CD4-positive, alpha-beta T cell (primary cell): ENCODE results near the gene NUP133. TPM values are rescaled to one million over a fixed set of nuclear protein-coding genes. Genes with fewer than 3 reads are reported as not detected.

Source experiments
- ATAC-seq: fragments of 200-7000 bp; cut with Tn5 transposase; one replicate; pipeline ENCODE4 v1.10.0; 2022; ENCODE audit warnings: mild to moderate bottlenecking; ENCODE audit not compliant: poor library complexity
- CTCF ChIA-PET: fragments of 350-600 bp; sonication (Branson Sonifier 250); formaldehyde crosslinking; loops from one replicate; lab custom pipeline; 2021; ENCODE audit warnings: antibody characterized with exemption, inconsistent platforms; lab: Charles Lee
- POLR2A ChIA-PET: fragments of 350-600 bp; sonication (Branson Sonifier 250); formaldehyde crosslinking; loops from one replicate; lab custom pipeline; 2021; ENCODE audit warnings: antibody characterized with exemption, inconsistent platforms; lab: Charles Lee
- DNase-seq, 14 experiments: peaks; one replicate each; pipeline ENCODE4 v3.0.0-alpha.2; 2013 to 2020; ENCODE audit warnings: mixed read lengths in 2 of 14
- H3K27ac ChIP-seq, 2 donors: one replicate each; pipeline versions ENCODE4 v1.5.1 to v1.7.0; 2013; ENCODE audit warnings: low read length in 2 of 2, low read depth in 1 of 2, mild to moderate bottlenecking in 1 of 2
- H3K27me3 ChIP-seq, 2 experiments: 1 replicate in 1 of 2; 2 replicates in 1 of 2; pipeline versions ENCODE4 v1.6.1 to v1.7.0; 2013; ENCODE audit warnings: low read length in 2 of 2, control low read depth in 1 of 2, mild to moderate bottlenecking in 1 of 2, moderate library complexity in 1 of 2; ENCODE audit not compliant: insufficient read depth in 2 of 2, control insufficient read depth in 1 of 2
- H3K36me3 ChIP-seq: one replicate; pipeline ENCODE4 v1.6.1; 2013; ENCODE audit warnings: low read length, control low read depth; ENCODE audit not compliant: insufficient read depth
- H3K4me1 ChIP-seq: one replicate; pipeline ENCODE4 v1.6.1; 2013; ENCODE audit warnings: low read length, control low read depth; ENCODE audit not compliant: insufficient read depth
- H3K4me3 ChIP-seq: one replicate; pipeline ENCODE4 v1.5.1; 2013; ENCODE audit warnings: mild to moderate bottlenecking, low read length, moderate library complexity
- H3K9me3 ChIP-seq, 2 experiments: 1 replicate in 1 of 2; 2 replicates in 1 of 2; pipeline versions ENCODE4 v1.6.1 to v1.7.0; 2013; ENCODE audit warnings: low read length in 2 of 2, mild to moderate bottlenecking in 2 of 2, control low read depth in 1 of 2, moderate library complexity in 1 of 2; ENCODE audit not compliant: control insufficient read depth in 1 of 2, insufficient read depth in 1 of 2
- H3K27ac Mint-ChIP-seq: one replicate; pipeline ENCODE4 v1.8.0; 2020; ENCODE audit warnings: mixed read lengths
- H3K27me3 Mint-ChIP-seq: one replicate; pipeline ENCODE4 v1.8.0; 2021; ENCODE audit warnings: mixed read lengths
- H3K36me3 Mint-ChIP-seq: one replicate; pipeline ENCODE4 v1.8.0; 2021; ENCODE audit warnings: low read depth, mixed read lengths
- H3K4me1 Mint-ChIP-seq: one replicate; pipeline ENCODE4 v1.8.0; 2021; ENCODE audit warnings: low read depth, mixed read lengths
- H3K4me3 Mint-ChIP-seq: one replicate; pipeline ENCODE4 v1.8.0; 2020; ENCODE audit warnings: mild to moderate bottlenecking, mixed read lengths
- H3K9me3 Mint-ChIP-seq: one replicate; pipeline ENCODE4 v1.8.0; 2020; ENCODE audit warnings: mixed read lengths
- CTCF ChIP-seq: fragments of 200-600 bp; IDR thresholded peaks from one replicate; pipeline ENCODE4 v1.8.0; 2022; ENCODE audit warnings: antibody characterized with exemption, mild to moderate bottlenecking
- intact Hi-C, 2 experiments: fragments of 100-400 bp; cut with DNase I in 1 of 2; cut with micrococcal nuclease in 1 of 2; formaldehyde crosslinking; loops; one replicate each; pipeline versions ENCODE4 v1.15.1 to v1.9.0; 2023 to 2025; cut with DNase I, micrococcal nuclease
- total RNA-seq, 174 experiments: library from RNA in 2 of 174; stranded (reverse) in 2 of 174; gene quantifications; one replicate each; pipeline ENCODE4 v1.2.3 and lab custom pipeline; 2021 to 2026

NUP133 gene
- total RNA-seq, 2 experiments from 2014 or later = 42.0 to 45.3 TPM

- no peak for DNase-seq
- H3K27me3 Mint-ChIP-seq = peaks cover 58% of the 10 kb centered on the region
- H3K27ac Mint-ChIP-seq = no peak overlapping the region
- H3K36me3 Mint-ChIP-seq = no peaks in the 10 kb centered on the region
- TF ChIP-seq CTCF = no peak
- intact Hi-C loops = no loop called here
- ChIA-PET CTCF (no interaction called here), POLR2A (no interaction called here)
- no peaks in the 10 kb centered on the region for H3K9me3 Mint-ChIP-seq
- Histone ChIP-seq H3K9me3 (peaks cover 0 to 14% of the 10 kb centered on the region in 2 experiments), H3K27ac (no peak overlapping the region), H3K27me3 (peaks cover 35 to 38% of the 10 kb centered on the region in 2 experiments), H3K4me1 (peaks cover 18% of the 10 kb centered on the region), H3K36me3 (no peaks in the 10 kb centered on the region), H3K4me3 (no peak overlapping the region)
- no peak overlapping the region for H3K4me3 Mint-ChIP-seq
- no peak for ATAC-seq
- peaks cover 9% of the 10 kb centered on the region for H3K4me1 Mint-ChIP-seq
Observed at GRCh38 chr1:229412056-229412455, 96.1 kb downstream of the NUP133 start.

GRCh38 chr1:229411434-229412055 is 96.6 kb downstream of the NUP133 start:
- peaks cover 63% of the 10 kb centered on the region for H3K27me3 Mint-ChIP-seq
- DNase-seq = no peak
- H3K9me3 ChIP-seq = peaks cover 0 to 14% of the 10 kb centered on the region in 2 experiments
- H3K4me1 Mint-ChIP-seq = peaks cover 11% of the 10 kb centered on the region
- H3K27ac ChIP-seq = no peak overlapping the region
- H3K4me1 ChIP-seq = peaks cover 19% of the 10 kb centered on the region
- no peaks in the 10 kb centered on the region for H3K36me3 Mint-ChIP-seq
- intact Hi-C loops = no loop called here
- H3K9me3 Mint-ChIP-seq = no peaks in the 10 kb centered on the region
- no peak for ATAC-seq
- TF ChIP-seq CTCF = no peak
- POLR2A ChIA-PET = no interaction called here
- CTCF ChIA-PET = no interaction called here
- H3K27ac Mint-ChIP-seq = no peak overlapping the region
- H3K4me3 ChIP-seq = no peak overlapping the region
- H3K4me3 Mint-ChIP-seq = no peak overlapping the region
- H3K36me3 ChIP-seq = no peaks in the 10 kb centered on the region
- peaks cover 35 to 43% of the 10 kb centered on the region in 2 experiments for H3K27me3 ChIP-seq

- Histone ChIP-seq H3K36me3 (no peaks in the 10 kb centered on the region), H3K9me3 (peaks cover 0 to 14% of the 10 kb centered on the region in 2 experiments), H3K4me1 (peaks cover 19% of the 10 kb centered on the region), H3K27ac (no peak overlapping the region), H3K4me3 (no peak overlapping the region), H3K27me3 (peaks cover 36 to 45% of the 10 kb centered on the region in 2 experiments)
- ATAC-seq (no peak), DNase-seq (no peak)
- intact Hi-C loops = no loop called here
- TF ChIP-seq CTCF = no peak
- CTCF ChIA-PET = no interaction called here
- Mint-ChIP-seq H3K9me3 (no peaks in the 10 kb centered on the region), H3K36me3 (no peaks in the 10 kb centered on the region), H3K4me1 (peaks cover 11% of the 10 kb centered on the region), H3K27me3 (peaks cover 68% of the 10 kb centered on the region), H3K4me3 (peak overlapping the region; percentile 23), H3K27ac (no peak overlapping the region)
- POLR2A ChIA-PET = no interaction called here
Observed at GRCh38 chr1:229410692-229411433, 97.3 kb downstream of the NUP133 start.
